A673 (cell line): ENCODE results near the gene PDE12. TPM values are rescaled to one million over a fixed set of nuclear protein-coding genes. Genes with fewer than 3 reads are reported as not detected.

Source experiments
- BruUV-seq: library from RNA; stranded (reverse); fragments of 400-500 nt; replicated peaks from 2 replicates; lab custom pipeline; 2021; lab: Mats Ljungman, UMichigan
- CTCF ChIA-PET: fragments of 300-600 bp; sonication (Branson Sonifier 250); formaldehyde crosslinking; loops from one replicate; lab custom pipeline; 2022; ENCODE audit warnings: antibody characterized with exemption; lab: Charles Lee
- POLR2A ChIA-PET: fragments of 300-600 bp; sonication (Branson Sonifier 250); formaldehyde crosslinking; loops from one replicate; lab custom pipeline; 2022; ENCODE audit warnings: antibody characterized with exemption; ENCODE audit not compliant: low non-redundant PET; lab: Charles Lee
- DNase-seq: peaks from one replicate; pipeline ENCODE4 v3.0.0-alpha.2; 2015; ENCODE audit warnings: low spot score
- H3K27ac ChIP-seq: fragments of 200-600 bp; sonication (generic); 2 replicates; pipeline ENCODE4 v1.5.1; 2016; ENCODE audit warnings: mixed run types, low read depth, mild to moderate bottlenecking, mixed read lengths, antibody characterized with exemption, low read length; ENCODE audit not compliant: poor library complexity, severe bottlenecking
- H3K27me3 ChIP-seq: fragments of 200-600 bp; sonication (generic); replicated peaks from 2 replicates; pipeline ENCODE4 v1.6.1; 2017; ENCODE audit warnings: mixed run types, low read depth, mild to moderate bottlenecking, mixed read lengths, antibody characterized with exemption, low read length; ENCODE audit not compliant: insufficient read depth, poor library complexity
- H3K36me3 ChIP-seq: fragments of 200-600 bp; sonication (generic); 2 replicates; pipeline ENCODE4 v1.6.1; 2016; ENCODE audit warnings: mixed run types, mild to moderate bottlenecking, mixed read lengths, antibody characterized with exemption, low read length; ENCODE audit not compliant: insufficient read depth, poor library complexity, severe bottlenecking
- H3K4me1 ChIP-seq: fragments of 200-600 bp; sonication (generic); 2 replicates; pipeline ENCODE4 v1.6.1; 2017; ENCODE audit warnings: mixed run types, mild to moderate bottlenecking, mixed read lengths, antibody characterized with exemption, low read length; ENCODE audit not compliant: insufficient read depth, poor library complexity, severe bottlenecking
- H3K4me3 ChIP-seq: fragments of 200-600 bp; sonication (generic); 2 replicates; pipeline ENCODE4 v1.5.1; 2016; ENCODE audit warnings: low read depth, mixed run types, mild to moderate bottlenecking, mixed read lengths, low read length; ENCODE audit not compliant: poor library complexity, severe bottlenecking
- H3K9me3 ChIP-seq: fragments of 200-600 bp; sonication (generic); 2 replicates; pipeline ENCODE4 v1.6.1; 2016; ENCODE audit warnings: mixed run types, low read depth, mild to moderate bottlenecking, mixed read lengths, antibody characterized with exemption, low read length; ENCODE audit not compliant: poor library complexity, severe bottlenecking
- CTCF ChIP-seq: fragments of 300-800, 200-600 bp; sonication (generic); conservative IDR thresholded peaks from 2 replicates; pipeline ENCODE4 v1.5.1; 2017; ENCODE audit warnings: low read depth, mild to moderate bottlenecking, antibody characterized with exemption, low read length, moderate library complexity, mixed read lengths
- EZH2 ChIP-seq: fragments of 200-600 bp; sonication (generic); IDR thresholded peaks from 2 replicates; pipeline ENCODE4 v1.6.1; 2017; ENCODE audit warnings: borderline replicate concordance, low read depth, mild to moderate bottlenecking, mixed read lengths, antibody characterized with exemption, low read length; ENCODE audit not compliant: poor library complexity, severe bottlenecking
- intact Hi-C: fragments of 100-400 bp; cut with micrococcal nuclease; formaldehyde crosslinking; loops from one replicate; pipeline ENCODE4 v1.10.0; 2022; ENCODE audit not compliant: unreplicated experiment
- total RNA-seq: library from RNA; stranded (reverse); gene quantifications from 2 replicates; pipeline ENCODE4 v1.2.3, GENCODE V29; 2021

Gene PDE12
- total RNA-seq, 1 experiment from 2014 or later = 15.3 TPM

GRCh38 chr3:57569859-57570450 lies 13.9 kb downstream of the PDE12 start:
- Histone ChIP-seq H3K9me3 (no peaks in the 10 kb centered on the region), H3K36me3 (peaks cover 7% of the 10 kb centered on the region), H3K27me3 (no peaks in the 10 kb centered on the region), H3K4me3 (no peak overlapping the region), H3K27ac (no peak overlapping the region), H3K4me1 (no peaks in the 10 kb centered on the region)
- POLR2A ChIA-PET = interaction anchor here (0.7 kb wide), 1 partner anchor 8 kb away, joined by 10 read pairs; no protein-coding TSS in a partner anchor
- no peak for TF ChIP-seq CTCF
- TF ChIP-seq EZH2 = no peak
- no peak for DNase-seq
- CTCF ChIA-PET = no interaction called here
- BruUV-seq = no TSS peak
- intact Hi-C loops = no loop called here

- H3K9me3 ChIP-seq = no peaks in the 10 kb centered on the region
- H3K36me3 ChIP-seq = peaks cover 7% of the 10 kb centered on the region
- no peak overlapping the region for H3K27ac ChIP-seq
- ChIA-PET CTCF (no interaction called here), POLR2A (no interaction called here)
- H3K4me3 ChIP-seq = no peak overlapping the region
- TF ChIP-seq EZH2 (no peak), CTCF (no peak)
- BruUV-seq = no TSS peak
- intact Hi-C loops = no loop called here
- H3K4me1 ChIP-seq = no peaks in the 10 kb centered on the region
- no peaks in the 10 kb centered on the region for H3K27me3 ChIP-seq
- DNase-seq = no peak
These were observed 14.8 kb downstream of the PDE12 start for GRCh38 chr3:57570878-57571277.

- intact Hi-C loops = no loop called here
- Histone ChIP-seq H3K36me3 (peaks cover 9% of the 10 kb centered on the region), H3K4me3 (no peak overlapping the region), H3K9me3 (no peaks in the 10 kb centered on the region), H3K27ac (no peak overlapping the region), H3K4me1 (no peaks in the 10 kb centered on the region), H3K27me3 (no peaks in the 10 kb centered on the region)
- TF ChIP-seq CTCF (no peak), EZH2 (no peak)
- BruUV-seq = no TSS peak
- POLR2A ChIA-PET = no interaction called here
- DNase-seq = no peak
- CTCF ChIA-PET = no interaction called here
These were observed 16.0 kb downstream of the PDE12 start for GRCh38 chr3:57572096-57572495.
